GM21576 (cell line): ENCODE results near the gene STPG2.

Source experiments
- ATAC-seq: cut with Tn5 transposase; IDR thresholded peaks from one replicate; pipeline ENCODE4 v1.9.1; 2021; ENCODE audit warnings: mild to moderate bottlenecking, moderate library complexity; ENCODE audit not compliant: unreplicated experiment

STPG2 gene

GRCh38 chr4:97525236-97525635 is 618.0 kb downstream of the STPG2 start:
- ATAC-seq = no peak

GRCh38 chr4:97517939-97518338 is 625.3 kb downstream of the STPG2 start:
- ATAC-seq = no peak

- no peak for ATAC-seq
Observed at GRCh38 chr4:97513917-97514316, 629.4 kb downstream of the STPG2 start.
